ENCODE measurements around the gene RPS6KA4. TPM values are rescaled to one million over a fixed set of nuclear protein-coding genes. Genes with fewer than 3 reads are reported as not detected.

The RPS6KA4 gene
- total RNA-seq, 5 donors from 2014 or later (not counting 1 experiment from before 2014, with no cell fraction given) = 16.5 to 48.7 (median 43.7) TPM

GRCh38 chr11:64351136-64351631 is 7.8 kb upstream of the RPS6KA4 start:
- 95% methylated on average over 16 of the region's 18 CpGs for WGBS (ENCODE audit: insufficient coverage)
- Mint-ChIP-seq H3K27me3 (no peaks in the 10 kb centered on the region), H3K36me3 (peaks cover 6% of the 10 kb centered on the region), H3K4me1 (peaks cover 0 to under 1% (median 0%) of the 10 kb centered on the region in 3 donors), H3K27ac (no peak overlapping the region), H3K9me3 (no peaks in the 10 kb centered on the region), H3K4me3 (no peak overlapping the region)
- no peak overlapping the region for H3K4me3 ChIP-seq (ENCODE audit: control insufficient read depth in 1 of 2, extremely low read depth in 1 of 2, low read length in 1 of 2)
- DNase-seq (no peak), ATAC-seq (replicated peaks in 1 of 4) (no peak)
- no peaks in the 10 kb centered on the region for H3K9me3 ChIP-seq
- ChIA-PET CTCF (no interaction called here), POLR2A (no interaction called here)
- peaks cover 28 to 41% of the 10 kb centered on the region in 2 donors for H3K36me3 ChIP-seq (ENCODE audit: control insufficient read depth in 2 of 2, extremely low read depth in 1 of 2, insufficient read depth in 1 of 2, low read length in 1 of 2)
- peaks cover 0 to 10% of the 10 kb centered on the region in 2 experiments for H3K4me1 ChIP-seq (ENCODE audit: control insufficient read depth in 1 of 2, extremely low read depth in 1 of 2, insufficient read depth in 2 of 2, low read length in 2 of 2)
- H3K27me3 ChIP-seq (replicated peaks in 1 of 2; ENCODE audit: control insufficient read depth in 2 of 2, extremely low read depth in 1 of 2, insufficient read depth in 2 of 2, low read length in 1 of 2) = no peaks in the 10 kb centered on the region
- H3K27ac ChIP-seq (ENCODE audit: low read length) = no peak overlapping the region

DNA sequence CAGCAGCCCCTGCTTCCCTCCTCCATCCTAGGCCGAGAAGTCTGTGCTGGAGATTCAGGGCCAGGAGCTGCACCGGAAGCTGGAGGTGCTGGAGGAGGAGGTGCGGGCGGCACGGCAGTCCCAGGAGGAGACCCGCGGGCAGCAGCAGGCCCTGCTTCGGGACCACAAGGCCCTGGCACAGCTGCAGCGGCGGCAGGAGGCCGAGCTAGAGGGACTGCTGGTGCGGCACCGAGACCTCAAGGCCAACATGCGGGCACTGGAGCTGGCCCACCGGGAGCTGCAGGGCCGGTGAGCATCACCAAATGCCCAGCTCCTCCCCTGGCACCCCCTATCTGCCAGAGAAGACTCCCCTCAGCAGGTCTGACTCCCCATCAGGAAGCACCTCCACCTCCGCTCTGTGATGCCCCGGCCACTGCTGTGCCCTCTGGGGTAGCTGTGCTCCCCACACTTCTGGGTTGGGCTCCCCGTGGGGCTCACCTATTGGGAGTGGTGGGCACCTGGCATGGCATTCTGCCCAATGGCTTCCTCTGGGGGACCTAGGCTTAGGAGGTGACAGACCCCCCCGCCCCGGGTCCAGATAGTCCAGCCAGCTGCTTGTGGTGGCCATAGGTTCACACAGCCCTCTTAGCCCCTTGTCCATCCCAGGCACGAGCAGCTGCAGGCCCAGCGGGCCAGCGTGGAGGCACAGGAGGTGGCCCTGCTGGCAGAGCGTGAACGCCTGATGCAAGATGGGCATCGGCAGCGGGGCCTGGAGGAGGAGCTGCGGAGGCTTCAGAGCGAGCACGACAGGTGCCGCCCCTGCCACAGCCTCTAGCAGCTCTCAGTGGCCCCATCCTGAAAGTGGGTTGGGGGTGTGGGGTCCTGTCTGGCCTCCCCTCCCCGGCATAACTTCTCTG is 6.6 kb upstream of the RPS6KA4 start:
- H3K9me3 Mint-ChIP-seq = no peaks in the 10 kb centered on the region
- Histone ChIP-seq H3K9me3 (no peaks in the 10 kb centered on the region), H3K4me1 (ENCODE audit: control insufficient read depth in 1 of 2, extremely low read depth in 1 of 2, insufficient read depth in 2 of 2, low read length in 2 of 2) (peaks cover 0 to 16% of the 10 kb centered on the region in 2 experiments), H3K4me3 (ENCODE audit: control insufficient read depth in 1 of 2, extremely low read depth in 1 of 2, low read length in 1 of 2) (no peak overlapping the region), H3K27ac (ENCODE audit: low read length) (no peak overlapping the region), H3K36me3 (ENCODE audit: control insufficient read depth in 2 of 2, extremely low read depth in 1 of 2, insufficient read depth in 1 of 2, low read length in 1 of 2) (peaks cover 21 to 39% of the 10 kb centered on the region in 2 donors), H3K27me3 (replicated peaks in 1 of 2; ENCODE audit: control insufficient read depth in 2 of 2, extremely low read depth in 1 of 2, insufficient read depth in 2 of 2, low read length in 1 of 2) (no peaks in the 10 kb centered on the region)
- no peak overlapping the region for H3K27ac Mint-ChIP-seq
- H3K27me3 Mint-ChIP-seq = no peaks in the 10 kb centered on the region
- H3K36me3 Mint-ChIP-seq = peaks cover 5% of the 10 kb centered on the region
- ATAC-seq (replicated peaks in 1 of 4) (no peak), DNase-seq (no peak)
- H3K4me3 Mint-ChIP-seq = no peak overlapping the region
- H3K4me1 Mint-ChIP-seq = peaks cover 4 to 7% (median 5%) of the 10 kb centered on the region in 3 donors
- POLR2A ChIA-PET = interaction anchor here in 1 of 2 donors (0.5 kb wide), 1 partner anchor 12 kb away, joined by 6 read pairs; no protein-coding TSS in a partner anchor
- WGBS (ENCODE audit: insufficient coverage) = 97% methylated on average over 26 of the region's 33 CpGs
- CTCF ChIA-PET = interaction anchor here (0.5 to 0.7 kb wide), 2 partner anchors 50 to 322 kb away, joined by 3 read pairs; no protein-coding TSS in a partner anchor

DNA sequence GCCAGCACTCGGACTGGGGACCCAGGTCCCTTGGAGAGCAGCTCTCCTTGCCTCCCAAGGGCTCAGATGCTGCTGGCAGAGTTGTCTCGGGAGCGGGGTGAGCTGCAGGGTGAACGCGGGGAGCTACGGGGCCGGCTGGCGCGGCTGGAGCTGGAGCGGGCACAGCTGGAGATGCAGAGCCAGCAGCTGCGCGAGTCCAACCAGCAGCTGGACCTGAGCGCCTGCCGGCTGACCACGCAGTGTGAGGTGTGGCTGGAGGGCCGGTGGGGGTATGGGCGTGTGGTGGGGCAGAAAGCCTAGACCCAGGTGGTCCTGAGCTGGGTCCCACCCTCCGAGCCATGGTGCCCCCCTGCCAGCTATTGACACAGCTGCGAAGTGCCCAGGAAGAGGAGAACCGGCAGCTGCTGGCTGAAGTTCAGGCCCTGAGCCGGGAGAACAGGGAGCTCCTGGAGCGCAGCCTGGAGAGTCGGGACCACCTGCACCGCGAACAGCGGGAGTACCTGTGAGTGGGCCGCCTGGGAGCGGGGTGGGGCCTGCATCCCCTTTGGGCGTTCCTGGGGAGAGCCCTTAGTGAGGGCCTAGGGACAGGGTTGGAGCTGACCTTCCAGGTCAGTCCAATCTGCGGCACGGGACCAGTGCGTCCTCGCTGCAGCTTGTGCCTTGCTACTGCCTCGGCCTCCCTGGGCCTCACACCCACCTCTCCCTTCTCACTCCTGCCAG is 5.8 kb upstream of the RPS6KA4 start:
- Histone ChIP-seq H3K4me3 (ENCODE audit: control insufficient read depth in 1 of 2, extremely low read depth in 1 of 2, low read length in 1 of 2) (no peak overlapping the region), H3K27me3 (replicated peaks in 1 of 2; ENCODE audit: control insufficient read depth in 2 of 2, extremely low read depth in 1 of 2, insufficient read depth in 2 of 2, low read length in 1 of 2) (no peaks in the 10 kb centered on the region), H3K9me3 (no peaks in the 10 kb centered on the region), H3K4me1 (ENCODE audit: control insufficient read depth in 1 of 2, extremely low read depth in 1 of 2, insufficient read depth in 2 of 2, low read length in 2 of 2) (peaks cover 7 to 25% of the 10 kb centered on the region in 2 experiments), H3K27ac (ENCODE audit: low read length) (no peak overlapping the region), H3K36me3 (ENCODE audit: control insufficient read depth in 2 of 2, extremely low read depth in 1 of 2, insufficient read depth in 1 of 2, low read length in 1 of 2) (peaks cover 19 to 36% of the 10 kb centered on the region in 2 donors)
- ChIA-PET POLR2A (interaction anchor here in 1 of 2 donors (0.5 kb wide), 1 partner anchor 1028 kb away, joined by 6 read pairs; no protein-coding TSS in a partner anchor), CTCF (interaction anchor here in 1 of 2 donors (0.7 kb wide), 1 partner anchor 51 kb away, joined by 3 read pairs; no protein-coding TSS in a partner anchor)
- Mint-ChIP-seq H3K36me3 (peaks cover 3% of the 10 kb centered on the region), H3K27me3 (no peaks in the 10 kb centered on the region), H3K27ac (no peak overlapping the region), H3K4me3 (no peak overlapping the region), H3K9me3 (no peaks in the 10 kb centered on the region), H3K4me1 (peaks cover 7 to 13% (median 12%) of the 10 kb centered on the region in 3 donors)
- DNase-seq = no peak
- 95% methylated on average over 30 of the region's 34 CpGs for WGBS (ENCODE audit: insufficient coverage)
- ATAC-seq (replicated peaks in 1 of 4) = no peak

- peaks cover 12 to 32% of the 10 kb centered on the region in 2 experiments for H3K4me1 ChIP-seq (ENCODE audit: control insufficient read depth in 1 of 2, extremely low read depth in 1 of 2, insufficient read depth in 2 of 2, low read length in 2 of 2)
- H3K9me3 Mint-ChIP-seq = no peaks in the 10 kb centered on the region
- DNase-seq (no peak), ATAC-seq (replicated peaks in 1 of 4) (no peak)
- H3K27ac ChIP-seq (ENCODE audit: low read length) = no peak overlapping the region
- no peak overlapping the region for H3K4me3 ChIP-seq (ENCODE audit: control insufficient read depth in 1 of 2, extremely low read depth in 1 of 2, low read length in 1 of 2)
- peaks cover 19 to 34% of the 10 kb centered on the region in 2 donors for H3K36me3 ChIP-seq (ENCODE audit: control insufficient read depth in 2 of 2, extremely low read depth in 1 of 2, insufficient read depth in 1 of 2, low read length in 1 of 2)
- peaks cover 3% of the 10 kb centered on the region for H3K36me3 Mint-ChIP-seq
- H3K27me3 Mint-ChIP-seq = no peaks in the 10 kb centered on the region
- H3K27ac Mint-ChIP-seq = no peak overlapping the region
- CTCF ChIA-PET = interaction anchor here in 1 of 2 donors (0.6 kb wide), 1 partner anchor 53 kb away, joined by 3 read pairs; no protein-coding TSS in a partner anchor
- H3K4me1 Mint-ChIP-seq = peaks cover 7 to 17% (median 14%) of the 10 kb centered on the region in 3 donors
- H3K9me3 ChIP-seq = no peaks in the 10 kb centered on the region
- POLR2A ChIA-PET = no interaction called here
- 95% methylated on average over 8 of the region's 20 CpGs for WGBS (ENCODE audit: insufficient coverage)
- H3K4me3 Mint-ChIP-seq = no peak overlapping the region
- H3K27me3 ChIP-seq (replicated peaks in 1 of 2; ENCODE audit: control insufficient read depth in 2 of 2, extremely low read depth in 1 of 2, insufficient read depth in 2 of 2, low read length in 1 of 2) = no peaks in the 10 kb centered on the region
These were observed 5.1 kb upstream of the RPS6KA4 start for GRCh38 chr11:64353715-64354506.

DNA sequence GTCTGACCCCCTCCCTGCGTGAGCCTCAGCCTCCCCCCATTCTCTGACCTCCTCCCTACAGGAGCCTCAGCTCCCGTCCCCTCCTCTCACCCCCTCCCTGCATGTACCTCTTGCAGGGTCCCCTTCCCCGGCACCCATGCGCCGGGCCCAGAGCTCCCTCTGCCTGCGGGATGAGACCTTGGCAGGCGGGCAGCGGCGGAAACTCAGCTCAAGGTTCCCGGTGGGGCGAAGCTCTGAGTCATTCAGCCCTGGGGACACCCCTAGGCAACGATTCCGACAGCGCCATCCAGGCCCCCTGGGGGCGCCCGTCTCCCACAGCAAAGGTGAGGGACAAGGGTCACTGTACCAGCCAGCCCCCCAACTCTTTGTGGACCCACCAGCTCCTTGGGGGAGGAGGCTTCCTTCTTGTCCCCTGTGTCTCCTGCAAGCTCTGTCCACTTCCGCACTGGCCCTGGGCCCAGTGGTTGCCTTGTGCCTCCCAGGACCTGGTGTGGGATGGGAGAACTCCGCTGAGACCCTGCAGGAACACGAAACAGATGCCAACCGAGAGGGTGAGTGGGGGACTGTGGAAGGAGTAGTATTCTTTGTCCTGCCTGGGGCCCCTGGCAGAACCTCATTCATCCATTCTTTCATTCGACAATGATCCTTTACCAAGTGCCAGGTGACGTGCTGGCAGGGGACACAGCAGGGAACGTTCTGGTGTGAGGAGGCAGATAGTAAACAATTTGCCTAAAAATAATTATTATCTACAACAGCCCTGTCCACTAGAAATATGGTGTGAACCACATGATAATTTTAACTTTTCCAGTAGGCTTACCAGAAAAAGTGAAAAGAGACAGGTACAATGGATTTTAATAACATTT is 3.7 kb upstream of the RPS6KA4 start:
- Histone ChIP-seq H3K9me3 (no peaks in the 10 kb centered on the region), H3K4me1 (ENCODE audit: control insufficient read depth in 1 of 2, extremely low read depth in 1 of 2, insufficient read depth in 2 of 2, low read length in 2 of 2) (peaks cover 14 to 44% of the 10 kb centered on the region in 2 experiments), H3K36me3 (ENCODE audit: control insufficient read depth in 2 of 2, extremely low read depth in 1 of 2, insufficient read depth in 1 of 2, low read length in 1 of 2) (peaks cover 15 to 26% of the 10 kb centered on the region in 2 donors), H3K4me3 (ENCODE audit: control insufficient read depth in 1 of 2, extremely low read depth in 1 of 2, low read length in 1 of 2) (no peak overlapping the region), H3K27me3 (replicated peaks in 1 of 2; ENCODE audit: control insufficient read depth in 2 of 2, extremely low read depth in 1 of 2, insufficient read depth in 2 of 2, low read length in 1 of 2) (no peaks in the 10 kb centered on the region), H3K27ac (ENCODE audit: low read length) (no peak overlapping the region)
- peak in 13 of 35 experiments; percentile 18 to 58 (median 40) for DNase-seq
- Mint-ChIP-seq H3K27ac (peak overlapping the region in 1 of 2 donors; percentile 72), H3K27me3 (no peaks in the 10 kb centered on the region), H3K4me1 (peaks cover 17 to 26% (median 23%) of the 10 kb centered on the region in 3 donors), H3K4me3 (no peak overlapping the region), H3K36me3 (no peaks in the 10 kb centered on the region), H3K9me3 (no peaks in the 10 kb centered on the region)
- POLR2A ChIA-PET = interaction anchor here in 1 of 2 donors (0.6 to 0.9 kb wide), 2 partner anchors 10 to 296 kb away, joined by 3 to 4 read pairs; no protein-coding TSS in a partner anchor
- WGBS (ENCODE audit: insufficient coverage) = 60% methylated on average over 10 of the region's 23 CpGs
- peak in 2 of 4 experiments; percentile 23 to 38 for ATAC-seq (replicated peaks in 1 of 4)
- CTCF ChIA-PET = interaction anchor here (0.6 to 0.8 kb wide), 4 partner anchors 12 to 149 kb away, joined by 4 to 5 read pairs (median 4); partner anchors contain the start of genes PRDX5 (in 1 of the 2) and TRMT112 (in 1 of the 2)

Measured in T-cell (primary cell).